HepG2 (cell line): ENCODE results near the gene ZCCHC3. TPM values are rescaled to one million over a fixed set of nuclear protein-coding genes. Genes with fewer than 3 reads are reported as not detected.

Experiments used
- HDAC2 ChIP-seq: sonication (generic); formaldehyde crosslinking; IDR thresholded peaks from 2 replicates; pipeline ENCODE4 v1.4.0; 2020; ENCODE audit warnings: missing genetic modification reagents
- MYNN ChIP-seq: sonication (generic); formaldehyde crosslinking; IDR thresholded peaks from 2 replicates; pipeline ENCODE4 v1.4.0; 2020; ENCODE audit warnings: mild to moderate bottlenecking, low read depth, missing genetic modification reagents
- NCOA1 ChIP-seq: sonication (generic); formaldehyde crosslinking; IDR thresholded peaks from 2 replicates; pipeline ENCODE4 v1.9.0; 2021; ENCODE audit warnings: missing genetic modification reagents
- SNRNP70 ChIP-seq: fragments of 200-400 bp; formaldehyde crosslinking; IDR thresholded peaks from 2 replicates; pipeline ENCODE4 v1.6.1; 2017; ENCODE audit warnings: mild to moderate bottlenecking, low read depth, low read length, moderate library complexity
- ZNF256 ChIP-seq: sonication (generic); formaldehyde crosslinking; conservative IDR thresholded peaks from 2 replicates; pipeline ENCODE4 v1.4.0; 2020; ENCODE audit warnings: missing genetic modification reagents
- ZNF331 ChIP-seq: sonication (generic); formaldehyde crosslinking; IDR thresholded peaks from 2 replicates; pipeline ENCODE4 v1.4.0; 2020; ENCODE audit warnings: missing genetic modification reagents
- ZNF567 ChIP-seq: sonication (generic); formaldehyde crosslinking; IDR thresholded peaks from 2 replicates; pipeline ENCODE4 v1.8.1; 2023; ENCODE audit warnings: mild to moderate bottlenecking, missing genetic modification reagents, borderline replicate concordance
- ZNF768 ChIP-seq: sonication (generic); formaldehyde crosslinking; IDR thresholded peaks from 2 replicates; pipeline ENCODE4 v1.4.0; 2020; ENCODE audit warnings: missing genetic modification reagents
- polyA plus RNA-seq, 8 experiments: library from polyadenylated mRNA; depleted of rRNA in 3 of 8; stranded (reverse) in 7 of 8; unstranded in 1 of 8; fragments of >200 nt; fragmentation: Illumina TruSeq in 4 of 8; extraction: Trizol in 4 of 8; gene quantifications; 2 replicates each; pipeline versions ENCODE4 v1.2.1 to v1.2.3, GENCODE V29; 2011 to 2016; ENCODE audit warnings: low read depth in 4 of 8, missing spikeins in 1 of 8, mixed read lengths in 1 of 8; ENCODE audit not compliant: insufficient read depth in 1 of 8
- total RNA-seq, 5 experiments: library from RNA; depleted of rRNA; stranded (reverse); fragments of >200 nt; fragmentation: Illumina TruSeq; extraction: Trizol; gene quantifications; 2 replicates each; pipeline ENCODE4 v1.2.3, GENCODE V29; 2016; ENCODE audit warnings: low read depth in 1 of 5
- TF ChIP-seq, protein P1 (sequence below): sonication (generic); formaldehyde crosslinking; IDR thresholded peaks from 2 replicates; pipeline ENCODE4 v1.4.0; 2020; ENCODE audit warnings: missing genetic modification reagents
- TF ChIP-seq, protein P2 (sequence below): sonication (generic); formaldehyde crosslinking; conservative IDR thresholded peaks from 2 replicates; pipeline ENCODE4 v1.8.0; 2022; ENCODE audit warnings: low read depth, missing genetic modification reagents
- TF ChIP-seq, protein P3 (sequence below): sonication (generic); formaldehyde crosslinking; IDR thresholded peaks from 2 replicates; pipeline ENCODE4 v1.4.0; 2020; ENCODE audit warnings: missing genetic modification reagents; ENCODE audit errors: not compliant biosample characterization
- TF ChIP-seq, protein P4 (sequence below), 2 experiments: sonication (generic) in 1 of 2; formaldehyde crosslinking in 1 of 2; IDR thresholded peaks; 2 replicates each; pipeline versions ENCODE4 v1.6.1 to v1.9.0; 2014 to 2022; ENCODE audit warnings: antibody characterized with exemption in 1 of 2, borderline replicate concordance in 1 of 2, inconsistent platforms in 1 of 2, low read depth in 1 of 2, missing genetic modification reagents in 1 of 2
- TF ChIP-seq, protein P5 (sequence below): sonication (generic); formaldehyde crosslinking; IDR thresholded peaks from 2 replicates; pipeline ENCODE4 v1.4.0; 2020; ENCODE audit warnings: missing genetic modification reagents

ZCCHC3 gene
- total and polyA plus RNA-seq, 2 of the 13 experiments (the other 11 are each of a cell fraction or from before 2014, with no cell fraction given), result 46.6 to 63.0 TPM

DNA sequence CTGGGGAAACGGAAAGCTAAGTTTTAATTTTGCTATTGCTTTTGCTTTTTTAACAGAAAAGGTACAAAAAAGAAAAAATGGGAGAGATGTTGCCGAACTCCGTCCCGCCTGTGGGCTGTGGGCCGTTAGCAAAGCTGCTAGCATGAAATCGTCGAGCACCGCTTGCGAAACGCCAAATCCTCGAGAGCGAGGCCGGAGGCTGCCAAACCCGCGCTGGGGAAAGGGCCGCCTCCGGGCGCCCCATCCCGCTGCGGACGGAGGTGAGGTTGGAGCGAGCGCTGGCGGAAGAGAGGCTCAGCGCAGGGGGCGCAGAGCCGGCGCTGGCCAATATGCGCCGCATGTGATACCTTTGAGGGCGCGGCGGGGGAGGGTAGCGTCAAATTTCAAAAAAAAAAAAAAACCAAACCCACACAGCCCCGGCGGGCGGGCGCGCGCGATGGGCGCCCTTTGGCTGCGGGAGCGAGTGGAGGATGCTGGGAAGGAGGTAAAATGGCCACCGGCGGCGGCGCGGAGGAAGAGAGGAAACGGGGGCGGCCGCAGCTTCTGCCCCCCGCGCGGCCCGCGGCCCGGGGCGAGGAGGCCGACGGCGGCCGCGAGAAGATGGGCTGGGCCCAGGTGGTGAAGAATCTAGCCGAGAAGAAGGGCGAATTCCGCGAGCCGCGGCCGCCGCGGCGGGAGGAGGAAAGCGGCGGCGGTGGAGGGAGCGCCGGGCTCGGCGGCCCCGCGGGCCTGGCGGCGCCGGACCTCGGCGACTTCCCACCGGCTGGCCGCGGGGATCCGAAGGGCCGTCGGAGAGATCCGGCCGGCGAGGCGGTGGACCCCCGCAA is at the start of gene ZCCHC3 (continued):
- TF ChIP-seq ZNF256 (CRISPR knock-in tag) (peak; percentile 55), ZNF567 (CRISPR knock-in tag) (peak; percentile 82; the same call in 1 of the 2 replicates), MYNN (CRISPR knock-in tag) (peak; percentile 91), HDAC2 (CRISPR knock-in tag) (peak; percentile 97), ZNF331 (peak; percentile 96), ZNF768 (peak; percentile 83), NCOA1 (CRISPR knock-in tag) (no peak; the same call in 1 of the 2 replicates), SNRNP70 (0 out of 2 replicates have a peak, but pooled peaks have one; percentile 79)
- TF ChIP-seq, protein P1, sequence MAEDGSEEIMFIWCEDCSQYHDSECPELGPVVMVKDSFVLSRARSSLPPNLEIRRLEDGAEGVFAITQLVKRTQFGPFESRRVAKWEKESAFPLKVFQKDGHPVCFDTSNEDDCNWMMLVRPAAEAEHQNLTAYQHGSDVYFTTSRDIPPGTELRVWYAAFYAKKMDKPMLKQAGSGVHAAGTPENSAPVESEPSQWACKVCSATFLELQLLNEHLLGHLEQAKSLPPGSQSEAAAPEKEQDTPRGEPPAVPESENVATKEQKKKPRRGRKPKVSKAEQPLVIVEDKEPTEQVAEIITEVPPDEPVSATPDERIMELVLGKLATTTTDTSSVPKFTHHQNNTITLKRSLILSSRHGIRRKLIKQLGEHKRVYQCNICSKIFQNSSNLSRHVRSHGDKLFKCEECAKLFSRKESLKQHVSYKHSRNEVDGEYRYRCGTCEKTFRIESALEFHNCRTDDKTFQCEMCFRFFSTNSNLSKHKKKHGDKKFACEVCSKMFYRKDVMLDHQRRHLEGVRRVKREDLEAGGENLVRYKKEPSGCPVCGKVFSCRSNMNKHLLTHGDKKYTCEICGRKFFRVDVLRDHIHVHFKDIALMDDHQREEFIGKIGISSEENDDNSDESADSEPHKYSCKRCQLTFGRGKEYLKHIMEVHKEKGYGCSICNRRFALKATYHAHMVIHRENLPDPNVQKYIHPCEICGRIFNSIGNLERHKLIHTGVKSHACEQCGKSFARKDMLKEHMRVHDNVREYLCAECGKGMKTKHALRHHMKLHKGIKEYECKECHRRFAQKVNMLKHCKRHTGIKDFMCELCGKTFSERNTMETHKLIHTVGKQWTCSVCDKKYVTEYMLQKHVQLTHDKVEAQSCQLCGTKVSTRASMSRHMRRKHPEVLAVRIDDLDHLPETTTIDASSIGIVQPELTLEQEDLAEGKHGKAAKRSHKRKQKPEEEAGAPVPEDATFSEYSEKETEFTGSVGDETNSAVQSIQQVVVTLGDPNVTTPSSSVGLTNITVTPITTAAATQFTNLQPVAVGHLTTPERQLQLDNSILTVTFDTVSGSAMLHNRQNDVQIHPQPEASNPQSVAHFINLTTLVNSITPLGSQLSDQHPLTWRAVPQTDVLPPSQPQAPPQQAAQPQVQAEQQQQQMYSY (CRISPR knock-in tag), result peak; percentile 82; the same call in 1 of the 2 replicates
- TF ChIP-seq, protein P2, sequence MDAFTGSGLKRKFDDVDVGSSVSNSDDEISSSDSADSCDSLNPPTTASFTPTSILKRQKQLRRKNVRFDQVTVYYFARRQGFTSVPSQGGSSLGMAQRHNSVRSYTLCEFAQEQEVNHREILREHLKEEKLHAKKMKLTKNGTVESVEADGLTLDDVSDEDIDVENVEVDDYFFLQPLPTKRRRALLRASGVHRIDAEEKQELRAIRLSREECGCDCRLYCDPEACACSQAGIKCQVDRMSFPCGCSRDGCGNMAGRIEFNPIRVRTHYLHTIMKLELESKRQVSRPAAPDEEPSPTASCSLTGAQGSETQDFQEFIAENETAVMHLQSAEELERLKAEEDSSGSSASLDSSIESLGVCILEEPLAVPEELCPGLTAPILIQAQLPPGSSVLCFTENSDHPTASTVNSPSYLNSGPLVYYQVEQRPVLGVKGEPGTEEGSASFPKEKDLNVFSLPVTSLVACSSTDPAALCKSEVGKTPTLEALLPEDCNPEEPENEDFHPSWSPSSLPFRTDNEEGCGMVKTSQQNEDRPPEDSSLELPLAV (CRISPR knock-in tag), result no peak
- TF ChIP-seq, protein P3, sequence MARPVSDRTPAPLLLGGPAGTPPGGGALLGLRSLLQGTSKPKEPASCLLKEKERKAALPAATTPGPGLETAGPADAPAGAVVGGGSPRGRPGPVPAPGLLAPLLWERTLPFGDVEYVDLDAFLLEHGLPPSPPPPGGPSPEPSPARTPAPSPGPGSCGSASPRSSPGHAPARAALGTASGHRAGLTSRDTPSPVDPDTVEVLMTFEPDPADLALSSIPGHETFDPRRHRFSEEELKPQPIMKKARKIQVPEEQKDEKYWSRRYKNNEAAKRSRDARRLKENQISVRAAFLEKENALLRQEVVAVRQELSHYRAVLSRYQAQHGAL (CRISPR knock-in tag), result peak; percentile 98
- TF ChIP-seq, protein P4, sequence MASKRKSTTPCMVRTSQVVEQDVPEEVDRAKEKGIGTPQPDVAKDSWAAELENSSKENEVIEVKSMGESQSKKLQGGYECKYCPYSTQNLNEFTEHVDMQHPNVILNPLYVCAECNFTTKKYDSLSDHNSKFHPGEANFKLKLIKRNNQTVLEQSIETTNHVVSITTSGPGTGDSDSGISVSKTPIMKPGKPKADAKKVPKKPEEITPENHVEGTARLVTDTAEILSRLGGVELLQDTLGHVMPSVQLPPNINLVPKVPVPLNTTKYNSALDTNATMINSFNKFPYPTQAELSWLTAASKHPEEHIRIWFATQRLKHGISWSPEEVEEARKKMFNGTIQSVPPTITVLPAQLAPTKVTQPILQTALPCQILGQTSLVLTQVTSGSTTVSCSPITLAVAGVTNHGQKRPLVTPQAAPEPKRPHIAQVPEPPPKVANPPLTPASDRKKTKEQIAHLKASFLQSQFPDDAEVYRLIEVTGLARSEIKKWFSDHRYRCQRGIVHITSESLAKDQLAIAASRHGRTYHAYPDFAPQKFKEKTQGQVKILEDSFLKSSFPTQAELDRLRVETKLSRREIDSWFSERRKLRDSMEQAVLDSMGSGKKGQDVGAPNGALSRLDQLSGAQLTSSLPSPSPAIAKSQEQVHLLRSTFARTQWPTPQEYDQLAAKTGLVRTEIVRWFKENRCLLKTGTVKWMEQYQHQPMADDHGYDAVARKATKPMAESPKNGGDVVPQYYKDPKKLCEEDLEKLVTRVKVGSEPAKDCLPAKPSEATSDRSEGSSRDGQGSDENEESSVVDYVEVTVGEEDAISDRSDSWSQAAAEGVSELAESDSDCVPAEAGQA (IDR thresholded peaks at IDR 0.05; ENCODE audit: low read depth), result peak; percentile 79; the same call in 1 of the 2 replicates
- TF ChIP-seq, protein P4 (CRISPR knock-in tag; IDR thresholded peaks at IDR 0.05; ENCODE audit: borderline replicate concordance), result peak; percentile 96
- TF ChIP-seq, protein P5, sequence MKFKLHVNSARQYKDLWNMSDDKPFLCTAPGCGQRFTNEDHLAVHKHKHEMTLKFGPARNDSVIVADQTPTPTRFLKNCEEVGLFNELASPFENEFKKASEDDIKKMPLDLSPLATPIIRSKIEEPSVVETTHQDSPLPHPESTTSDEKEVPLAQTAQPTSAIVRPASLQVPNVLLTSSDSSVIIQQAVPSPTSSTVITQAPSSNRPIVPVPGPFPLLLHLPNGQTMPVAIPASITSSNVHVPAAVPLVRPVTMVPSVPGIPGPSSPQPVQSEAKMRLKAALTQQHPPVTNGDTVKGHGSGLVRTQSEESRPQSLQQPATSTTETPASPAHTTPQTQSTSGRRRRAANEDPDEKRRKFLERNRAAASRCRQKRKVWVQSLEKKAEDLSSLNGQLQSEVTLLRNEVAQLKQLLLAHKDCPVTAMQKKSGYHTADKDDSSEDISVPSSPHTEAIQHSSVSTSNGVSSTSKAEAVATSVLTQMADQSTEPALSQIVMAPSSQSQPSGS, result peak; percentile 95
